Left lung (tissue), 10 donors: ENCODE measurements around the gene EPG5. TPM values are rescaled to one million over a fixed set of nuclear protein-coding genes. Genes with fewer than 3 reads are reported as not detected.
"Not testable (repeated sequence)": the region's sequence is repeated elsewhere in the genome, so short reads cannot be mapped to it uniquely, and the experiment has no call there.

Source experiments
- ATAC-seq: fragments of 200-7000 bp; cut with Tn5 transposase; one replicate; pipeline ENCODE4 v1.9.1; 2020; ENCODE audit warnings: moderate library complexity
- DNase-seq, 4 donors: peaks; one replicate each; pipeline ENCODE4 v3.0.0-alpha.2; 2013 to 2020
- H3K27ac ChIP-seq, 2 donors: fragments of 200-600 bp; sonication (generic) in 1 of 2; one replicate each; pipeline versions ENCODE4 v1.5.0 to v1.8.0; 2020 to 2021
- H3K27me3 ChIP-seq, 2 donors: fragments of 200-600 bp; sonication (generic) in 1 of 2; one replicate each; pipeline versions ENCODE4 v1.5.0 to v1.8.0; 2020 to 2021
- H3K36me3 ChIP-seq, 2 donors: fragments of 200-600 bp; sonication (generic) in 1 of 2; one replicate each; pipeline versions ENCODE4 v1.5.0 to v1.8.0; 2020 to 2021
- H3K4me1 ChIP-seq, 2 donors: fragments of 200-600 bp; one replicate each; pipeline ENCODE4 v1.8.0; 2021
- H3K4me3 ChIP-seq, 2 donors: fragments of 200-600 bp; sonication (generic) in 1 of 2; one replicate each; pipeline versions ENCODE4 v1.5.0 to v1.8.0; 2020 to 2021; ENCODE audit warnings: mild to moderate bottlenecking in 1 of 2
- H3K9me3 ChIP-seq, 2 donors: fragments of 200-600 bp; sonication (generic) in 1 of 2; one replicate each; pipeline versions ENCODE4 v1.5.0 to v1.8.0; 2020 to 2021
- intact Hi-C, 2 donors: fragments of 100-400 bp; cut with DNase I; formaldehyde crosslinking; loops; one replicate each; pipeline versions ENCODE4 v1.11.2 to v1.14.2; 2022
- polyA plus RNA-seq, 6 donors: library from polyadenylated mRNA; unstranded; fragments of 120-200 nt; gene quantifications; one replicate each; pipeline ENCODE4 v1.2.1, GENCODE V29; 2013; ENCODE audit not compliant: insufficient read length in 6 of 6
- total RNA-seq, 2 donors: library from RNA; stranded (reverse); fragmentation: NEBNext Ultra II Directional; extraction: Animal tissue kit (Norgen Biotek cat#: 25700); gene quantifications; one replicate each; pipeline ENCODE4 v1.2.1, GENCODE V29; 2021
- TF ChIP-seq, protein P1 (sequence below), 2 donors: fragments of 200-600 bp; sonication (generic) in 1 of 2; IDR thresholded peaks; one replicate each; pipeline versions ENCODE4 v1.5.0 to v1.8.0; 2021; ENCODE audit warnings: antibody characterized with exemption in 2 of 2
- donor health status: DM: no; HTN: yes; CAD: no.
- donor health status: DM: no; HTN: no; CAD: no.

Gene EPG5
- total and polyA plus RNA-seq, 8 donors = 27.3 to 38.0 (median 31.4) TPM

DNA sequence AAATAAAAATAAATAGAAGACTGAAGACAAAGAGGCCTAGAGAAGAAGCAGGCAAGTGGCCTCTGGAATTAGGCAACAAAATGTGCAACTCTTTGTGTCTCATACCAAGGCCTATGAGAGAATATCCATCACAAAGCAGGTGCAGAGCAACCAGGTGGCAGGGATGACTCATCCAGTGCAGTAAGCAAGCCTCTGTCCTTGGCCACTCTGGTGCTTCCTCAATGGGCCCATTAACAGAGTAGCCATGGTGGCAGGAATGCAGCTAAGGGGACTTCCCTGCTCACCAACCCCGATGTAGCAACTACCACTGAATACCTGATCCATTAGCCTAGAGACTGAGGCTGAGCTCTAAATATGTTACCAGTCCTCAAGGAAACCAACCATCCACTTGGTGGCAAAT, 11.0 kb upstream of the EPG5 start:
- Histone ChIP-seq H3K4me3 (no peak overlapping the region), H3K36me3 (no peaks in the 10 kb centered on the region), H3K9me3 (no peaks in the 10 kb centered on the region), H3K27ac (peak overlapping the region in 1 of 2 donors; percentile 34), H3K27me3 (no peaks in the 10 kb centered on the region), H3K4me1 (peaks cover 0 to 27% of the 10 kb centered on the region in 2 donors)
- DNase-seq (no peak), ATAC-seq (peak; percentile 52)
- TF ChIP-seq, protein P1, sequence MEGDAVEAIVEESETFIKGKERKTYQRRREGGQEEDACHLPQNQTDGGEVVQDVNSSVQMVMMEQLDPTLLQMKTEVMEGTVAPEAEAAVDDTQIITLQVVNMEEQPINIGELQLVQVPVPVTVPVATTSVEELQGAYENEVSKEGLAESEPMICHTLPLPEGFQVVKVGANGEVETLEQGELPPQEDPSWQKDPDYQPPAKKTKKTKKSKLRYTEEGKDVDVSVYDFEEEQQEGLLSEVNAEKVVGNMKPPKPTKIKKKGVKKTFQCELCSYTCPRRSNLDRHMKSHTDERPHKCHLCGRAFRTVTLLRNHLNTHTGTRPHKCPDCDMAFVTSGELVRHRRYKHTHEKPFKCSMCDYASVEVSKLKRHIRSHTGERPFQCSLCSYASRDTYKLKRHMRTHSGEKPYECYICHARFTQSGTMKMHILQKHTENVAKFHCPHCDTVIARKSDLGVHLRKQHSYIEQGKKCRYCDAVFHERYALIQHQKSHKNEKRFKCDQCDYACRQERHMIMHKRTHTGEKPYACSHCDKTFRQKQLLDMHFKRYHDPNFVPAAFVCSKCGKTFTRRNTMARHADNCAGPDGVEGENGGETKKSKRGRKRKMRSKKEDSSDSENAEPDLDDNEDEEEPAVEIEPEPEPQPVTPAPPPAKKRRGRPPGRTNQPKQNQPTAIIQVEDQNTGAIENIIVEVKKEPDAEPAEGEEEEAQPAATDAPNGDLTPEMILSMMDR (IDR thresholded peaks at IDR 0.05) = no peak
- intact Hi-C loops = no loop called here

DNA sequence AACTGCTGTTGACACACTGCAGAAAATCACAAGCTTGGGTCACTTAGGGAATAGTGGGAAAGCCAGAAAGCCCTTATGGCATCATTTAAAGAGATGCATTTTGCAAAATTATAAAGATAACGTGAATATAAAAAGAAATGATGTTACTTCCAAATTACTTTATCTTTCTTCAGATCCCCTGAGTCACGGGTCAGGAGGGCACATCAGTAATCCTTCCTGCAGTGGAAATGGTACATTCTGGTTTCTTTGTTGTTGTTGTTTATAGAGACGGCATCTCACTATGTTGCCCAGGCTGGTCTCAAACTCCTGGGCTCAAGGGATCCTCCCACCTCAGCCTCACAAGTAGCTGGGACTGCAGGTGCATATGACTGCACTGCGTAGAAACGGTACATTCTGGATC, 9.8 kb upstream of the EPG5 start:
- no peak for DNase-seq
- ATAC-seq = no peak

DNA sequence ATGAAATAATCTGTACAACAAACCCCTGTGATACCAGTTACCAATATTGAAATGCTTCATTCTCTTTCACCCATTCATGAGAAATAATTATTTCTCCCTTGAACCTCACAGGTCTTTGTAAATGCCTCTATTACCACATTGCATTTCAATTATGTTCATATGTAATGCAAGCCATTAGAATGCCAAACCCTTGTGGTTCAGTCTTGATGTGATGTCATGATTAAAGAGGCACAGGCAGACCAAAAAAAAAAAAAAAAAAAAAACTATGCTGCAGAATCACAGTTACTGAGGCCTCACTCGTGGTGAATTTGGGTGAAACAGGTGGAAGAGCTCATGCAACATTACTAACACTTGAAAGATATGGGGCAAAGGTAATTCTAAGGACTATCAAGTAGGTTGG, 9.4 kb upstream of the EPG5 start:
- DNase-seq = no peak
- TF ChIP-seq, protein P1 (IDR thresholded peaks at IDR 0.05) = no peak
- Histone ChIP-seq H3K4me1 (peaks cover 0 to 17% of the 10 kb centered on the region in 2 donors), H3K4me3 (no peak overlapping the region), H3K27ac (no peak overlapping the region), H3K27me3 (no peaks in the 10 kb centered on the region), H3K36me3 (no peaks in the 10 kb centered on the region), H3K9me3 (no peaks in the 10 kb centered on the region)
- ATAC-seq = no peak
- intact Hi-C loops = no loop called here

More for the DNA sequence above, 9.8 kb upstream of the EPG5 start:
- Histone ChIP-seq H3K9me3 (no peaks in the 10 kb centered on the region), H3K27ac (peak overlapping the region in 1 of 2 donors; percentile 34), H3K4me3 (no peak overlapping the region), H3K4me1 (peaks cover 0 to 21% of the 10 kb centered on the region in 2 donors), H3K27me3 (no peaks in the 10 kb centered on the region), H3K36me3 (no peaks in the 10 kb centered on the region)
- intact Hi-C loops = no loop called here
- TF ChIP-seq, protein P1 (IDR thresholded peaks at IDR 0.05) = no peak

DNA sequence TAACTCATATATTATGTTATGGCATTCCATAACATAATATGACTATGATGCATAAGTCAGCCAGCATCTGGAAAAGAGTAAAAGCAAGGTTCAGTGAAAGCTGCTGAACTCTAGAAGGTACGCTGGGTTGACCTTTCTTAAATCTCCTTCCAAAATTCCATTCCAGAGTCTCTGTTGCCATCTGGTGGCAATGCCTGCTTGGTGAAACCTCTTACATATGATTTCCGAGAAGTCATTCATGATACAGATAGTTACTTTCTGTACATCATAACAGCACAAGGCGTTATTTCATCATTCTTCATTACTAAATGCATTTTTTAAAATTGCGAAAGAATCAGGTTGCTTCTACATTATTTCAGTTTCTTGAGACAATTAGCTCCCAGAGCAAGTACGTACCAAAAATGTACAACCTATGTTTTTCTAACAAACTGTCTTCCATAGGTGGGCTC, 7.0 kb upstream of the EPG5 start:
- intact Hi-C loops = no loop called here
- DNase-seq (peak in 3 of 4 donors; percentile 38 to 66 (median 55)), ATAC-seq (peak; percentile 93)
- Histone ChIP-seq H3K4me1 (peaks cover 0 to 11% of the 10 kb centered on the region in 2 donors), H3K27me3 (no peaks in the 10 kb centered on the region), H3K9me3 (no peaks in the 10 kb centered on the region), H3K27ac (peak overlapping the region in 1 of 2 donors; percentile 86), H3K4me3 (no peak overlapping the region), H3K36me3 (no peaks in the 10 kb centered on the region)
- TF ChIP-seq, protein P1 (IDR thresholded peaks at IDR 0.05) = peak; percentile 62 to 73

DNA sequence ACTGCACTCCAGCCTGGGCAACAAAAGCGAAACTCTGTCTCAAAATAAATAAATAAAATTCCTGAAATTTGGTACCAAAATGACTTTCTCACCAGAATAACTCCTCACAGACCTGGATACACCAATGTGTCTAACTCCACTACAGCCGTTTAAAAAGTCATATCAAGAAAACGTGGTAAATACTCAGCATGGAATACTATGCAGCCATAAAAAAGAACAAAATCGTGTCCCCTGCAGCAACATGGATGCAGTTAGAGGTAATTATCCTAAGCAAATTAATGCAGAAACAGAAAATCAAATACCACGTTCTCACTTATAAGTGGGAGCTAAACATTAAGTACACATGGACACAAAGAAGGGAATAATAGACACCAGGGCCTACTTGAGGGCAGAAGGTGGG, 2.2 kb downstream of the EPG5 start:
- H3K27me3 ChIP-seq, H3K4me3 ChIP-seq, H3K9me3 ChIP-seq, H3K27ac ChIP-seq, ATAC-seq, DNase-seq, intact Hi-C loops: not testable (repeated sequence)
- Histone ChIP-seq H3K36me3 (peaks cover 0 to 16% of the 10 kb centered on the region in 2 donors), H3K4me1 (peaks cover 0 to 54% of the 10 kb centered on the region in 2 donors)

DNA sequence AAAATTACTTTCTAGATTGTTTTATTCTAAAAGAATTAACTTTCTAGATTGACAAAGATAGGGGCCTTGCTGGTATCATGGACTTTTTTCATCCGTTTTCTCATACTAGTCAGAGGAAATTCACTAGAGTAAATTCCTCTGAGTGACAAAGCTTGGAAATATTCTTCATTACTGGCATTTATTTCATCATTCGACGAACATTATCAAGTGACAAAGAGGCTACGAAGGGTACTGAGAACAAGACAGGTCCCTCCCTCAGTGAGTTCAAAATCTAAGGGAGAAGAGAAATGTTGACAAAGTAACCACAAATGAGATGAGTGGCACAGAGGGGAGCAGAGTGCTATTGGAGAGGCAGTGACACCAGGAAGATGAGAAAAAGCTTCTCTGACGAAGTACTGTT, 4.3 kb downstream of the EPG5 start:
- intact Hi-C loops = no loop called here
- H3K4me1 ChIP-seq = peaks cover 0 to 70% of the 10 kb centered on the region in 2 donors

More for the DNA sequence above, 4.3 kb downstream of the EPG5 start:
- TF ChIP-seq, protein P1 (IDR thresholded peaks at IDR 0.05) = no peak
- no peak overlapping the region for H3K4me3 ChIP-seq
- no peaks in the 10 kb centered on the region for H3K27me3 ChIP-seq
- H3K27ac ChIP-seq = peak overlapping the region; percentile 40 to 58
- ATAC-seq = no peak
- peaks cover 0 to 16% of the 10 kb centered on the region in 2 donors for H3K36me3 ChIP-seq
- no peaks in the 10 kb centered on the region for H3K9me3 ChIP-seq
- DNase-seq = no peak
